GM23338 (cell line): ENCODE data around the gene MESD.

Experiments used
- CREB1 ChIP-seq: fragments of 250-450 bp; sonication (Bioruptor Pico); IDR thresholded peaks from 2 replicates; pipeline ENCODE4 v1.5.0; 2020; ENCODE audit warnings: low read depth, mild to moderate bottlenecking, moderate library complexity
- EZH2 ChIP-seq: fragments of 200-600 bp; sonication (generic); IDR thresholded peaks from one replicate; pipeline ENCODE4 v1.8.0; 2017; ENCODE audit warnings: antibody characterized with exemption, mild to moderate bottlenecking, low read depth; ENCODE audit not compliant: unreplicated experiment
- EZH2phosphoT487 ChIP-seq: fragments of 200-600 bp; sonication (generic); IDR thresholded peaks from one replicate; pipeline ENCODE4 v1.8.1; 2018; ENCODE audit warnings: antibody characterized with exemption; ENCODE audit not compliant: unreplicated experiment
- JUNB ChIP-seq: IDR thresholded peaks from one replicate; pipeline ENCODE4 v1.6.1; 2016; ENCODE audit warnings: antibody characterized with exemption; ENCODE audit not compliant: unreplicated experiment
- POLR2AphosphoS5 ChIP-seq: IDR thresholded peaks from 2 replicates; pipeline ENCODE4 v1.6.1; 2016; ENCODE audit warnings: antibody characterized with exemption, low read depth
- ZNF331 ChIP-seq: fragments of 250-450 bp; sonication (Bioruptor Pico); IDR thresholded peaks from 2 replicates; pipeline ENCODE4 v1.5.0; 2020; ENCODE audit warnings: low read depth, mild to moderate bottlenecking, moderate library complexity
- TF ChIP-seq, protein P1 (sequence below): IDR thresholded peaks from one replicate; pipeline ENCODE4 v1.6.1; 2018; ENCODE audit warnings: antibody characterized with exemption; ENCODE audit not compliant: unreplicated experiment
- TF ChIP-seq, protein P2 (sequence below), 2 experiments: fragments of 200-600 bp in 1 of 2; sonication (generic) in 1 of 2; conservative IDR thresholded peaks; 2 replicates each; pipeline versions ENCODE4 v1.5.1 to v1.6.1; 2016 to 2017; ENCODE audit warnings: antibody characterized with exemption in 2 of 2, low read depth in 2 of 2, mild to moderate bottlenecking in 2 of 2, moderate library complexity in 1 of 2
- TF ChIP-seq, protein P3 (sequence below): IDR thresholded peaks from 2 replicates; pipeline ENCODE4 v1.6.1; 2016; ENCODE audit warnings: antibody characterized with exemption

DNA sequence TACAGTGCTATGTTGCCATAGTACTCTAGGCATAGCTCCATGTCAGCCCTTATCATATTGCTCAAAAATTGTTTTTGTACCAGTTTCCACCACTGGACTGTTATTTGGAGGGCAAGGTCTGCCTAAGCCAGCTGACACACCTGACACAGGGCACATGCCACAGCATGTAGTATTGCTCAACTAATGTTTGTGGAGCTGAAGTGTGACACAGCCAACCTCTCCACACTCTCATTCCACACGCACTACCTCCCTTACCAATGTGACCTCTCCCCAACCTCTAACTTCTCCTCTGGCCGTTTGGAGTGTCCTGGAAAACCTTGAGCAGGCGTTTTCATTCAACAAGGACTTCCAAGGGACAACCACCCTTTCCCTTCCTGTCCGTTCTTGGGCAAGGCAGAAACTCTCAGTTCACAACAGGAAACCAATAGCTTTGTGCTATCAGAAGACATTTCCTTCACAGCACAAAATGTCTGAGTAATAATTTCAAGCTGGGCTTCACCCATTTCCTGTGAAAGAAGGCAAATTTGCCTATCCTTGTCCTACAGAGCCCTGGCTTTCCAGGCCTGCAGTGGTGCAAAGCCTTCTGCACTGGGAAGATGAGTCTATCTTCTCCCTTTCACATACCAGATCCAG lies 49.5 kb upstream of the MESD start:
- TF ChIP-seq, protein P1, sequence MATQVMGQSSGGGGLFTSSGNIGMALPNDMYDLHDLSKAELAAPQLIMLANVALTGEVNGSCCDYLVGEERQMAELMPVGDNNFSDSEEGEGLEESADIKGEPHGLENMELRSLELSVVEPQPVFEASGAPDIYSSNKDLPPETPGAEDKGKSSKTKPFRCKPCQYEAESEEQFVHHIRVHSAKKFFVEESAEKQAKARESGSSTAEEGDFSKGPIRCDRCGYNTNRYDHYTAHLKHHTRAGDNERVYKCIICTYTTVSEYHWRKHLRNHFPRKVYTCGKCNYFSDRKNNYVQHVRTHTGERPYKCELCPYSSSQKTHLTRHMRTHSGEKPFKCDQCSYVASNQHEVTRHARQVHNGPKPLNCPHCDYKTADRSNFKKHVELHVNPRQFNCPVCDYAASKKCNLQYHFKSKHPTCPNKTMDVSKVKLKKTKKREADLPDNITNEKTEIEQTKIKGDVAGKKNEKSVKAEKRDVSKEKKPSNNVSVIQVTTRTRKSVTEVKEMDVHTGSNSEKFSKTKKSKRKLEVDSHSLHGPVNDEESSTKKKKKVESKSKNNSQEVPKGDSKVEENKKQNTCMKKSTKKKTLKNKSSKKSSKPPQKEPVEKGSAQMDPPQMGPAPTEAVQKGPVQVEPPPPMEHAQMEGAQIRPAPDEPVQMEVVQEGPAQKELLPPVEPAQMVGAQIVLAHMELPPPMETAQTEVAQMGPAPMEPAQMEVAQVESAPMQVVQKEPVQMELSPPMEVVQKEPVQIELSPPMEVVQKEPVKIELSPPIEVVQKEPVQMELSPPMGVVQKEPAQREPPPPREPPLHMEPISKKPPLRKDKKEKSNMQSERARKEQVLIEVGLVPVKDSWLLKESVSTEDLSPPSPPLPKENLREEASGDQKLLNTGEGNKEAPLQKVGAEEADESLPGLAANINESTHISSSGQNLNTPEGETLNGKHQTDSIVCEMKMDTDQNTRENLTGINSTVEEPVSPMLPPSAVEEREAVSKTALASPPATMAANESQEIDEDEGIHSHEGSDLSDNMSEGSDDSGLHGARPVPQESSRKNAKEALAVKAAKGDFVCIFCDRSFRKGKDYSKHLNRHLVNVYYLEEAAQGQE = no peak
- TF ChIP-seq, protein P2, sequence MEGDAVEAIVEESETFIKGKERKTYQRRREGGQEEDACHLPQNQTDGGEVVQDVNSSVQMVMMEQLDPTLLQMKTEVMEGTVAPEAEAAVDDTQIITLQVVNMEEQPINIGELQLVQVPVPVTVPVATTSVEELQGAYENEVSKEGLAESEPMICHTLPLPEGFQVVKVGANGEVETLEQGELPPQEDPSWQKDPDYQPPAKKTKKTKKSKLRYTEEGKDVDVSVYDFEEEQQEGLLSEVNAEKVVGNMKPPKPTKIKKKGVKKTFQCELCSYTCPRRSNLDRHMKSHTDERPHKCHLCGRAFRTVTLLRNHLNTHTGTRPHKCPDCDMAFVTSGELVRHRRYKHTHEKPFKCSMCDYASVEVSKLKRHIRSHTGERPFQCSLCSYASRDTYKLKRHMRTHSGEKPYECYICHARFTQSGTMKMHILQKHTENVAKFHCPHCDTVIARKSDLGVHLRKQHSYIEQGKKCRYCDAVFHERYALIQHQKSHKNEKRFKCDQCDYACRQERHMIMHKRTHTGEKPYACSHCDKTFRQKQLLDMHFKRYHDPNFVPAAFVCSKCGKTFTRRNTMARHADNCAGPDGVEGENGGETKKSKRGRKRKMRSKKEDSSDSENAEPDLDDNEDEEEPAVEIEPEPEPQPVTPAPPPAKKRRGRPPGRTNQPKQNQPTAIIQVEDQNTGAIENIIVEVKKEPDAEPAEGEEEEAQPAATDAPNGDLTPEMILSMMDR (conservative IDR thresholded peaks at IDR 0.05; ENCODE audit: low read depth in 2 of 2) = no peak
- no peak for TF ChIP-seq EZH2
- no peak for TF ChIP-seq JUNB
- TF ChIP-seq CREB1 (CRISPR knock-in tag) = no peak
- TF ChIP-seq ZNF331 = no peak
- no peak for TF ChIP-seq POLR2AphosphoS5
- TF ChIP-seq EZH2phosphoT487 = no peak
- TF ChIP-seq, protein P3, sequence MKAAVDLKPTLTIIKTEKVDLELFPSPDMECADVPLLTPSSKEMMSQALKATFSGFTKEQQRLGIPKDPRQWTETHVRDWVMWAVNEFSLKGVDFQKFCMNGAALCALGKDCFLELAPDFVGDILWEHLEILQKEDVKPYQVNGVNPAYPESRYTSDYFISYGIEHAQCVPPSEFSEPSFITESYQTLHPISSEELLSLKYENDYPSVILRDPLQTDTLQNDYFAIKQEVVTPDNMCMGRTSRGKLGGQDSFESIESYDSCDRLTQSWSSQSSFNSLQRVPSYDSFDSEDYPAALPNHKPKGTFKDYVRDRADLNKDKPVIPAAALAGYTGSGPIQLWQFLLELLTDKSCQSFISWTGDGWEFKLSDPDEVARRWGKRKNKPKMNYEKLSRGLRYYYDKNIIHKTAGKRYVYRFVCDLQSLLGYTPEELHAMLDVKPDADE = no peak
